ENCODE data around the gene CCM2.

The CCM2 gene

GRCh38 chr7:45000093-45001032 is at the start of gene CCM2:
Gene CCM2 (plus strand): TSS chr7:45000201. CDS start chr7:45000334, 133 bp downstream.
- no peak for DNase-seq

GRCh38 chr7:44953156-44953555 is 46.8 kb upstream of the CCM2 start:
- DNase-seq, result no peak

- DNase-seq, result no peak
Measured at GRCh38 chr7:44955733-44956132, 44.3 kb upstream of the CCM2 start.

- DNase-seq, result no peak
Measured at GRCh38 chr7:44956157-44956766, 43.7 kb upstream of the CCM2 start.

GRCh38 chr7:44958645-44959344 is 41.2 kb upstream of the CCM2 start:
- no peak for DNase-seq

GRCh38 chr7:44959433-44959951 is 40.5 kb upstream of the CCM2 start:
- no peak for DNase-seq

- DNase-seq, result no peak
Measured at GRCh38 chr7:44960011-44960580, 39.9 kb upstream of the CCM2 start.

- DNase-seq, result no peak
Measured at GRCh38 chr7:44961844-44962482, 38.0 kb upstream of the CCM2 start.

GRCh38 chr7:44962483-44963251 is 37.3 kb upstream of the CCM2 start:
- DNase-seq, result no peak

- DNase-seq, result no peak
Measured at GRCh38 chr7:44963364-44964290, 36.4 kb upstream of the CCM2 start.

- DNase-seq, result no peak
Measured at GRCh38 chr7:44964384-44964830, 35.6 kb upstream of the CCM2 start.

GRCh38 chr7:44964831-44965440 is 35.1 kb upstream of the CCM2 start:
- DNase-seq, result no peak

- no peak for DNase-seq
Measured at GRCh38 chr7:44965441-44965903, 34.5 kb upstream of the CCM2 start.

- no peak for DNase-seq
Measured at GRCh38 chr7:44965937-44966730, 33.9 kb upstream of the CCM2 start.

GRCh38 chr7:44966731-44967538 is 33.1 kb upstream of the CCM2 start:
- DNase-seq, result no peak

- no peak for DNase-seq
Measured at GRCh38 chr7:44967571-44968446, 32.2 kb upstream of the CCM2 start.

All from bone marrow (tissue), 2 donors.